ENCODE data around the gene MAFF.

DNA sequence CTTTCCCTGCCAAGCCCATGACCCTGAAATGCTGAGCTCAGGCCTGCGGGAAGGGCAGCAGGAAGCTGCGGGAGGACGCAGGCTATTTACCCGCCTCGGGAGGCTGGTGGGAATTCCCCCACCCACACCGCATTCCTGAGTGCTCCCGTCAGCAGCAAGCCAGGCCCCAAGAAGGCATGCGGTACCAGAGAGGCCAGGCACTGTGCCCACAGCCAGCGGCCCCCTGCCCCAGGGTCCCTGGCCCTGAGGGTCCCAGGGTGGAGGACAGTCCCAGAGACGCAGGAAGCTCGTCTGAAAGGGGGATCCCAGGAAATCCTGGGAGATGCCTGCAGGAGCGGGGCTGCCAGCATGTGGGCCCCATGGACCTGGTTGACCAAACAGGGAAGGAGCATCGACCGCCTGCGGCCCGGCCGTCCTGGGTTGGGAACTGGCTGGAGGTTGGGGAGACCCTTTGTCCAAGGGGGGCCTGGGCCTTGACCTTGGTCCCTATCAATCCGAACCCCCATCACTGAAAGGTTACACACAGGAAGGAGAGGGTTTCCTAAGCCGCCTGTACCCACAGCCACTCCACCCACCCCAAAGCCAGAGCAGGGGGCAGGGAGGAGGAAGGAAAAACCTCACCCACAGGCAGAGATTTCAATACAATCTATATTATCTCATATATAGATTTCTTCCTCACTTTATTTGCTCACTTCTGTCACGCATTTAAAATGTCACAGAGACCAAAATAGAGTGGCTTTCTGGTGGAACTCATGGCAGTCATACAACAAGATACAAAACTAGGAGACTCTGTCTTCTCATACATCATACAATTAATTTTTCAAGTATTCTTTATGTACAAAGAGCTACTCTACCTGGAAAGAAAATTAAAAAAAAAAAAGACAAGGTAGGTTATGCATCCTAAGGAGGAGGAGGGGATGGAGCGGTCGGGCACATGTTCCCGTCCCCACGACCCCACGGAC is 17.1 kb downstream of the MAFF start:
- TF ChIP-seq POLR2A (IDR thresholded peaks at IDR 0.05; ENCODE audit: low read depth) (no peak), POLR2AphosphoS5 (IDR thresholded peaks at IDR 0.05) (peak; percentile 78 to 90), EP300 (IDR thresholded peaks at IDR 0.05) (no peak)
- TF ChIP-seq, protein P1, sequence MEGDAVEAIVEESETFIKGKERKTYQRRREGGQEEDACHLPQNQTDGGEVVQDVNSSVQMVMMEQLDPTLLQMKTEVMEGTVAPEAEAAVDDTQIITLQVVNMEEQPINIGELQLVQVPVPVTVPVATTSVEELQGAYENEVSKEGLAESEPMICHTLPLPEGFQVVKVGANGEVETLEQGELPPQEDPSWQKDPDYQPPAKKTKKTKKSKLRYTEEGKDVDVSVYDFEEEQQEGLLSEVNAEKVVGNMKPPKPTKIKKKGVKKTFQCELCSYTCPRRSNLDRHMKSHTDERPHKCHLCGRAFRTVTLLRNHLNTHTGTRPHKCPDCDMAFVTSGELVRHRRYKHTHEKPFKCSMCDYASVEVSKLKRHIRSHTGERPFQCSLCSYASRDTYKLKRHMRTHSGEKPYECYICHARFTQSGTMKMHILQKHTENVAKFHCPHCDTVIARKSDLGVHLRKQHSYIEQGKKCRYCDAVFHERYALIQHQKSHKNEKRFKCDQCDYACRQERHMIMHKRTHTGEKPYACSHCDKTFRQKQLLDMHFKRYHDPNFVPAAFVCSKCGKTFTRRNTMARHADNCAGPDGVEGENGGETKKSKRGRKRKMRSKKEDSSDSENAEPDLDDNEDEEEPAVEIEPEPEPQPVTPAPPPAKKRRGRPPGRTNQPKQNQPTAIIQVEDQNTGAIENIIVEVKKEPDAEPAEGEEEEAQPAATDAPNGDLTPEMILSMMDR (IDR thresholded peaks at IDR 0.05): no peak

Data from esophagus muscularis mucosa (tissue), 4 donors.